Activated CD4-positive, alpha-beta T cell treated with anti-CD3 and anti-CD28 coated beads, Interleukin-10, Interleukin-2, amounts not matched to agents 100 ng/mL and 50 ng/mL, durations not matched to agents 16 hours and 8 hours (primary cell): ENCODE data around the gene KIAA0753.

Experiments used
- DNase-seq: peaks from one replicate; pipeline ENCODE4 v3.0.0-alpha.2; 2020

The KIAA0753 gene

GRCh38 chr17:6640536-6641246 lies at the start of gene KIAA0753, which contains the start of gene TXNDC17:
TSS of gene KIAA0753 (minus strand) at chr17:6640711. CDS start at chr17:6635103, 5,608 bp downstream.
TSS of gene TXNDC17 (plus strand) at chr17:6641060. CDS start at chr17:6641083, 23 bp downstream.
- peak; percentile 97 for DNase-seq

DNA sequence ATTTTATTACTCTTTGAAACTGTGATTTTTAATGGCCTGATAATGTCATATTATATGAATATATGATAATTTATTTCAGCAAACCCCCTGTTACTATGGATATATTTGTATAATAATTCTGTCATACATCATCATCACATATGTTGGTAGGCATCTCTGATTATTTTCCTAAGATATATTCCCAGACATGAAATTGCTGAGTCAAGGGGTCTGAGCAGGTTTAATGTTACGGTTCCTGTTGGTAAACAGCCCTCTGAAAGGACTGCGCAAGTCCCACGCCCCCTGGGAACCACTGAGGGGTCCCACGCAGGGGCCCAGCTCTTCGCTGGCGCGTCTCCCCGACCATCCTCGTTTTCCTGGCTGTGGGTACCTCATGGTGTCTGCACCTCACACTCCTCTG lies 48.4 kb upstream of the KIAA0753 start:
- DNase-seq, result no peak

- DNase-seq, result no peak
These were observed 45.5 kb upstream of the KIAA0753 start for GRCh38 chr17:6686026-6686425.

GRCh38 chr17:6684881-6685767 lies 44.6 kb upstream of the KIAA0753 start:
- no peak for DNase-seq

DNA sequence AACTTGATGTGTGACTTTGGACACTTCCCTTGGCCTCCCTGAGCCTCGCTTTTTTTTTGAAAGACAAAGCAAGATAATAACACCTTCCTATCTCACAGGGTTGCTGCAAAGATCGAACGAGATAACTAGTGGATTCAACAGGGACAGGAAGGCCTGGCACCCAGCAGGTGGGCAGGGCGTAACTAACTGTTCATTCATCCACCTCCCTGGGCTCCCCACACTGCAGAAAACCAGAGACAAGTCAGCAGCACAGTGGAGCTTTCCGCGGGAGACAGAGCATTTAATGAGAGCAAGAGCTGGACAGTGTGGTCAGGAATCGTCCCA lies 43.9 kb upstream of the KIAA0753 start:
- no peak for DNase-seq

DNA sequence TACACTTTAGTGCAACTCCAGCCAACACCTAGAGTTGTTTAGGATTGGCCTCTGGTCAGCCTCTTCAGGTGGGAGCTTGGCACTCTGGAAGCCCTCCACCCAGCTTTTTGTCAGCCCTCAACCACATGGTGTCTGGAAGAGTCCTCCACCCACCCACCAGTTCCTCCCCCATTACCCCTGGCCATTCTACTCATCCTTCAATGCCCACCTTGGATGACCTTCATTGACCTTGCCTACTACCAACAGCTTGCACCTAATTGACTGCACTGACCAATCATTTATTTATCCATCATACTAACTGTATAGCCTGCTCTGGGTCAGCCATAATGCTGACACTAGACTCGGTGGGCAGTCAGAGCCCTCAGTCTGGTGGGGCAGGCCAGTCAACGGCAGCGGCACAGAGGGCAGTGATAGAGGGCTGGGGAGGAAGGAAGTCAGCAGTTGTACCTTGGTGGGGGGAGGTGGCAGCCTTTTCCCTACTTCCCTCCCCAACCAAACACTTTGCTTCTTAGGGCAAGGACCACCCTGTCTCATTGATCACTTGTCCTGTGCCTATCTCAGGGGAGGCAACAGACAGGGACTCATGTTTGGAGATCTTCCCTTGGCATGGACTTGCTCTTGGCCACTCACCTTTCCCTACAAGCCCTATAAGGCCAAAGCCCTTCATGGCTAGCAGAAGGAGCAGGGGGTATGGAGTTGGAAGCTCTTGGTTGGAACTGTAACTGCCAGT lies 43.4 kb upstream of the KIAA0753 start:
- no peak for DNase-seq

DNA sequence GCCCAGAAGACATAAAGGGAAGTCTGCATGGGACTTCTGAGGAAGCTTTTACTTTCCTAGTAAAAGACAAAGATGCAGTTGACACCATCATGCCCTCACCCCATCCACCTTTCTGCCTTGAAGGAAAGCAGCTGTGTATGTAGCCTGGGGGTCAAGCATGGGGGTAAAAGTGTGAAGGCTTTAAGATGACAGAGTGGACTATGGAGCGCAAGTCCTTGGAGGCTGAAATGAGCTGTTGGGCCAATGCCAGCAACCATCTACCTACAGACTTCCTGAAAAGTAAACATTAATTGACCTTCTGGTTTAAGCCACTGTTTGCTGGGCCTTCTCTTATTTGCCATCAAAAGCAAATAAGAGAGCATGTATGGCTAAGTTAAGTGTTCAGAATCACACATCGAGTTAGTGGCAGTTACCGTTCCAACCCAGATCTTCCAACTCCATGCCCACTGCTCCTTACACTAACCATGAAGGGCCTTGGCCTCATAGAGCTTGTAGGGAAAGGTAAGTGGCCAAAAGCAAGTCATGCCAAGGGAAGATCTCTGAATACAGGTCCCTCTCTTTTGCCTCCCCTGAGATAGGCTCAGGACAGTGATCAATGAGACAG lies 42.7 kb upstream of the KIAA0753 start:
- no peak for DNase-seq

GRCh38 chr17:6682339-6682738 lies 41.8 kb upstream of the KIAA0753 start:
- DNase-seq, result no peak

- DNase-seq, result no peak
These were observed 41.2 kb upstream of the KIAA0753 start for GRCh38 chr17:6681671-6682070.

GRCh38 chr17:6681176-6681575 lies 40.7 kb upstream of the KIAA0753 start:
- no peak for DNase-seq

DNA sequence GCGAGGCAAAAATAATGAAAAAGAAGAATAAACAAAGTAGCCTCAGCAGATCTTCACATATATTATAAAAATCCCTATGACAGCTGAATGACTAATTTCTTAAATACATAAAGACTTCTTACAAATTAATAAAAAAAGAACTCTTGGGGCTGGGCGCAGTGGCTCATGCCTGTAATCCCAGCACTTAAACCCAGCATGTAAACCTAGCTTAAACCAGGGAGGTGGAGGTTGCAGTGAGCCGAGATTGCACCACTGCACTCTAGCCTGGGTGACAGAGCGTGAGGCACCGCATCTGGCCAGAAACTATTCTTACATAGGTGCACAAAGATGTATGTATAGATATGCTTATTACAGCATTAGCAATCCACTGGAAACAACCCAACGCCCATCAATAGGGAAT lies 38.7 kb upstream of the KIAA0753 start:
- DNase-seq, result no peak

DNA sequence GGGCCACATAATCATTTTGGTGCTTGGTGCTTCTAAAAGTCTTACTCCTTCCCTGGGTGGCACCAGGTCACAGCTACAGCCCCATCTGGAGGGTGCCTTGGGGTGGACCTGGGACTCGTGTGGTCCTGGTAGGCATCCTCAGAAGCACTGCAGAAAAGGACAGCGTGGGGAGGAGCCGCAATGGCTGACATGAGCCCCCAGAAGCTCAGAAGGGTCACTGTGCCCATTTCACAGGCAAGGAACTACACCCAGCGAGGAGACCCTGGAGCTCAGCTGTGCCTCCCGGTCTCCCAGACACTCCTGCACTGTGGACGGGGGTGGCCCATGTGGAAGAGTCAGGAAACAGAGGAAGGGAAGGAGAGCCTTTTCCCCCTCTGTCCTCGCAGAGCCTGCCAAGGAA lies 37.4 kb upstream of the KIAA0753 start:
- DNase-seq, result no peak

DNA sequence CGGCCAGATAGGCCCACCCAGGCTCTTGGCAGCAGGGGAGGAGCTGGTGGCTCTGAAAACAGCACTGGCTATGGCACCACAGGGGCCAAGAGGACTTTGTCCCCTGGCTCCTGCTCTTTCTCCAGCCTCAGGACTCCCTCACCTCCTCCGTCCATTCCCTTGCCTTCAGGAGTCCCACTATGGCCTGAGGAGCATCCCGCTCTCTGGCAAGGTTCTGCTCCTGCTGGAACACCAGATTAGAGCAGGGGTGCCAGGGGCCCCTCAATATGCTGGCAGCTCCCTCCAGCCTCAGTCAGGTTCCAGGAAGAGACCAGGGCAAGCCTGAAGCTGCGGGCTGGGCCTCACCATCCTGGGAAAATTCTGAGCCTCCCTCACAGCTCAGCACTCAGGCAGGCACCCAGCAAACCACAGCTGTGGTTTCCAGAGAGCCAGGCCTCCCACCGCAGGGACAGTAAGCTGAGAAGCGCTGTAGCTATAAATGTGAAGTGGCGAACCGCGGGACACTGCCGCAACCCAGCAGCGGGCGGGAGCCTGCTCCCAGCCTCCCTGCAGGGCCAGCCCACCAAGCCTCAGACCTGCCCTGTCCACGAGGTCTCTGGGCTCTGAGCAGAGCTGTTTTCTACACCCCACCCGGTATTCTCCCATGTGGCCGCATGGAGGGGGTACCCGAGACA lies 36.8 kb upstream of the KIAA0753 start:
- peak; percentile 38 for DNase-seq

DNA sequence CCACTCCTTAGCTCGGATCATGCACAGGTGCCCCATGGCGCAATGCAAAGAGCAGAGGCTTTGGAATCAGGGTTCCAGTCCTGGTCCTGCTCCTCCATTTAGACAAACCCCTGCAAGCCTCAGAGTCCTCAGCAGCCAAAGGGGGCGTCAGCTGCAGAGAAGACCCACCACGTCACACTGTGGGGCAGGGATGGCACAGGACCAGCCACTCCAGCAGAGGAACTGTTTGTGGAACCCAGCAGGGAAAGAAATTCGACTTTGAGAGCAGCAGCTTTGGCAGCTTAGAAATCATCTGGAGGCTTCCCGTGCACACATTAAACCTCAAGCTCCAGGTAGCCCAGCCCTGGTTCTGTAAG lies 36.3 kb upstream of the KIAA0753 start:
- no peak for DNase-seq

GRCh38 chr17:6675201-6675825 lies 34.8 kb upstream of the KIAA0753 start:
- no peak for DNase-seq

DNA sequence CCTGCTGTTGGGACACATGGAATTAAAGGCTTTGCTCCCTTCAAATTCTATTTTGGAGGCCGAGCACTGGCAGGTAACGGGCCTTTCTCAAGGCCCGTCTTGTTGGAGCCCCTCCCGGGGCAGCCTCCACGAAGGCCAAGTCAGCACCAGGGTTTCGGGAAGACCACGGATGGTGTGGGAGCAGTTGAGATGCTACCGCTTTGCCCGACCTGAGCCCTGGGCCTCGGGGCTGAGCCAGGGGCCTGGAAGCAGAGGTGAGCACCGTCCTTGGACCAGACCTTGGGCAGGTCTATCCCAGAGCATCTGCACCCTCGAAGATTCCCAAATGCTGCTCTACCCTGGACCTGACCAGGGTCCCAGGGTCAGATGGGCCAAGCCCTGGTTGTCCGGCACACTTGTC lies 34.1 kb upstream of the KIAA0753 start:
- no peak for DNase-seq

- no peak for DNase-seq
These were observed 30.9 kb upstream of the KIAA0753 start for GRCh38 chr17:6671431-6671830.

DNA sequence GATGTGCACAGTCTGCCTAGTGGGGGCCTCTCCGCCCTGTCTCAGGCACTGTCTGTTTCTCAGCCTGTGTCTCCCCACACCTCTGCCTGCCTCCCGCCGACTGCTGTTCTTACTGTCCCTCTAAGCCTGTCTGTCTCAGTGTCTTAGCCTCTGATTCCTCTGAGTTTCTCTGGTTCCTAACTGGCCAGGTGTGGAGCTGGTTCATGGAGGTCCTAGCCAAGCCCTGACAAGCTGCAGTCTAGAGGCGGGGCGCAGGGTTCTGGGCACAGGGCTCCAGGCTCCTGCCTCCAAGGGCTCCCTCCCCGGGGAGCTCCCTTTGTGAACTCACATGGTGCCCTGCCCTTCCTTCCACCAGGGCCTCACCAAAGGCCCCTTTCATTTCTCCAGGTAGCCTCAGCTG lies 30.5 kb upstream of the KIAA0753 start:
- no peak for DNase-seq

DNA sequence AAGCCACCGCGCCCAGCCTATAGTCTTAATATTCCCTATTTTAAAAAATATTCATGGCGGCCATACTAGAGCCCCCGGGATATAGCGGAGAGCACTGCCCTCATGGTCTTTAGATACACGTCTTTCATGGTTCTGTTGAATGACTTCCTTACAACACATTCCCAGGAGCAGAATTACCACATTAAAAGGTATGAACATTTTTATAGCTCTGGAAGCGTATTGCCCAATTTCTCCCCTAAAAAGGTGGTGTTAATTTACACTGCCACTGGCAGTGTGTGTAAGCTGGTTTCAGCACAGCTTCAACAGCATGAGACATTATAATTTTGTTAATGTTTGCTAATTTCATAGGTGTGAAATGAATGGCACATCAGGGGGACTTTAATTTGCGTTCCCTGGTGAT lies 30.1 kb upstream of the KIAA0753 start:
- no peak for DNase-seq

DNA sequence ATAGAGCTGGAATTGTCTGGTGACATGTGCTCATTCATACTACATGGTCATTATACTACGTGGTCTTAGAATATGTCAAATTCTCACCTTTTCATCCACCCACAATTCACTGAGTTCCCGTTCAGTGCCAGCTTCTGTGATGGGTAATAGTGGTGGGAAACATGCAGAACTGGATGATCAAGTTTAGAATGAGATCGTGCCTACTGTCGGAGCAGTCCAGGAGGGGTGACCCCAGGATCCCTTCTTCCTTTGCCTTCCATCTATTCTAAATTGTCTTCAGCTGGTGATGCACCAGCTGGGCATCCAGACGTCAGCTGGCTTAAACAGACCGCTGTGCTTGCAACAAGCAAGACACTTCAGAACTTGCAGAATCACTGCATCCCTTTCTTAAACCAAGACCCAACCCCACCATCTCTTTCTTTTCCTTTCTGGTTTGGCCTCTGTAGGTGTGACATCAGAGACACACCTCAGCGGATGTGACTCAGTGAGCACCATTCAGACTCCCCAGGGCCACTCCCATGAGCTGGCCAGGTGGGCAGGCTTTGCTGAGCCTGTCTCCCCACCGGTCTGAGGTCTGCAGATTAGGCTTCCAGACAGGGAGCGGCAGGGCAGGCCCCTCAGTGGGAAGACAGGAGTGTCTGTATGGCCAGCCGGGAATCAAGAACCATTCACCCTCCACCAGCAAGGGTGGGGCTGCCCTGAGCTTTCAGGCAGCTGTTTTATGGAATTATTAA lies 29.1 kb upstream of the KIAA0753 start:
- DNase-seq, result no peak

GRCh38 chr17:6668727-6669425 lies 28.4 kb upstream of the KIAA0753 start:
- no peak for DNase-seq
